Subcutaneous abdominal adipose tissue (tissue), 5 donors: ENCODE data around the gene WDR4.
"Not testable (repeated sequence)": the region's sequence is repeated elsewhere in the genome, so short reads cannot be mapped to it uniquely, and the experiment has no call there.

ENCODE experiments used
- H3K27ac ChIP-seq: one replicate; pipeline ENCODE4 v1.7.0; 2013; ENCODE audit warnings: low read depth, mild to moderate bottlenecking, inconsistent platforms, low read length, moderate library complexity
- H3K27me3 ChIP-seq, 5 donors: one replicate each; pipeline ENCODE4 v1.7.0; 2013; ENCODE audit warnings: low read length in 5 of 5, inconsistent platforms in 1 of 5; ENCODE audit not compliant: control insufficient read depth in 5 of 5, insufficient read depth in 4 of 5
- H3K36me3 ChIP-seq, 5 donors: one replicate each; pipeline ENCODE4 v1.7.0; 2013; ENCODE audit warnings: low read length in 5 of 5; ENCODE audit not compliant: control insufficient read depth in 5 of 5, insufficient read depth in 5 of 5
- H3K4me1 ChIP-seq, 5 donors: one replicate each; pipeline ENCODE4 v1.7.0; 2013; ENCODE audit warnings: low read length in 5 of 5, mild to moderate bottlenecking in 3 of 5, moderate library complexity in 1 of 5; ENCODE audit not compliant: control insufficient read depth in 5 of 5, insufficient read depth in 5 of 5
- H3K4me3 ChIP-seq, 5 donors: one replicate each; pipeline ENCODE4 v1.7.0; 2013; ENCODE audit warnings: low read length in 5 of 5, low read depth in 1 of 5
- H3K9ac ChIP-seq, 5 donors: one replicate each; pipeline ENCODE4 v1.7.0; 2013; ENCODE audit warnings: low read length in 5 of 5, mild to moderate bottlenecking in 4 of 5, moderate library complexity in 3 of 5
- H3K9me3 ChIP-seq, 5 donors: one replicate each; pipeline ENCODE4 v1.7.0; 2013; ENCODE audit warnings: low read length in 5 of 5; ENCODE audit not compliant: control insufficient read depth in 5 of 5
- donor health status: healthy.
- donor health status: healthy.
- donor health status: healthy.
- donor health status: healthy.
- donor health status: healthy.

WDR4 gene

GRCh38 chr21:42835611-42836401, 43.5 kb downstream of the WDR4 start:
- H3K36me3 ChIP-seq: peaks cover 0 to 20% (median 16%) of the 10 kb centered on the region in 5 donors
- peaks cover 4 to 12% (median 8%) of the 10 kb centered on the region in 5 donors for H3K27me3 ChIP-seq
- peaks cover 0 to 8% (median 7%) of the 10 kb centered on the region in 5 donors for H3K4me1 ChIP-seq
- no peaks in the 10 kb centered on the region for H3K9me3 ChIP-seq
- H3K9ac ChIP-seq: no peak overlapping the region
- H3K4me3 ChIP-seq: no peak overlapping the region
- H3K27ac ChIP-seq: no peak overlapping the region

DNA sequence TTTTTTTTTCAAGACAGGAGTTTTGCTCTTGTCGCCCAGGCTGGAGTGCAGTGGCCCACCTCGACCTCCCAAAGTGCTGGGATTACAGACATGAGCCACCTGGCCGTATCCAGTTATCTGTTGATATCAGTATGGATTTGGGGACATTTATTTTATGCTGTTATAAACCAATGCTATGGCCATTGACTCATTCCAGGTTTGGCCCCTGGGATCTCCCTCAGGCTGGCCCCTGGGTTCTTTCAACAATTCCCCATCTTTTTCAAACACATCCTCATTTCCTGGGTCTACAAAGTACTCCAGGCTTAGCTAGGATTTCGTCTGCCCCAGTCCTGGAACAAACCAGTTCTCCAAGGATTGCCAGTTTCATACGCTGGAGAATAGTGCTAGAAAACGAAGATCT, 44.1 kb downstream of the WDR4 start:
- H3K9ac ChIP-seq: no peak overlapping the region
- no peaks in the 10 kb centered on the region for H3K9me3 ChIP-seq
- peaks cover 4 to 15% (median 8%) of the 10 kb centered on the region in 5 donors for H3K27me3 ChIP-seq
- H3K27ac ChIP-seq: no peak overlapping the region
- H3K4me1 ChIP-seq: peaks cover 0 to 8% (median 7%) of the 10 kb centered on the region in 5 donors
- no peak overlapping the region for H3K4me3 ChIP-seq
- peaks cover 0 to 14% (median 10%) of the 10 kb centered on the region in 5 donors for H3K36me3 ChIP-seq

- Histone ChIP-seq H3K9me3 (no peaks in the 10 kb centered on the region), H3K27me3 (peaks cover 7 to 18% (median 11%) of the 10 kb centered on the region in 5 donors), H3K4me3 (no peak overlapping the region), H3K9ac (no peak overlapping the region), H3K36me3 (peaks cover 0 to 9% (median 7%) of the 10 kb centered on the region in 5 donors), H3K27ac (no peak overlapping the region), H3K4me1 (peaks cover 0 to 8% (median 7%) of the 10 kb centered on the region in 5 donors)
These were observed 44.6 kb downstream of the WDR4 start for GRCh38 chr21:42834726-42835191.

DNA sequence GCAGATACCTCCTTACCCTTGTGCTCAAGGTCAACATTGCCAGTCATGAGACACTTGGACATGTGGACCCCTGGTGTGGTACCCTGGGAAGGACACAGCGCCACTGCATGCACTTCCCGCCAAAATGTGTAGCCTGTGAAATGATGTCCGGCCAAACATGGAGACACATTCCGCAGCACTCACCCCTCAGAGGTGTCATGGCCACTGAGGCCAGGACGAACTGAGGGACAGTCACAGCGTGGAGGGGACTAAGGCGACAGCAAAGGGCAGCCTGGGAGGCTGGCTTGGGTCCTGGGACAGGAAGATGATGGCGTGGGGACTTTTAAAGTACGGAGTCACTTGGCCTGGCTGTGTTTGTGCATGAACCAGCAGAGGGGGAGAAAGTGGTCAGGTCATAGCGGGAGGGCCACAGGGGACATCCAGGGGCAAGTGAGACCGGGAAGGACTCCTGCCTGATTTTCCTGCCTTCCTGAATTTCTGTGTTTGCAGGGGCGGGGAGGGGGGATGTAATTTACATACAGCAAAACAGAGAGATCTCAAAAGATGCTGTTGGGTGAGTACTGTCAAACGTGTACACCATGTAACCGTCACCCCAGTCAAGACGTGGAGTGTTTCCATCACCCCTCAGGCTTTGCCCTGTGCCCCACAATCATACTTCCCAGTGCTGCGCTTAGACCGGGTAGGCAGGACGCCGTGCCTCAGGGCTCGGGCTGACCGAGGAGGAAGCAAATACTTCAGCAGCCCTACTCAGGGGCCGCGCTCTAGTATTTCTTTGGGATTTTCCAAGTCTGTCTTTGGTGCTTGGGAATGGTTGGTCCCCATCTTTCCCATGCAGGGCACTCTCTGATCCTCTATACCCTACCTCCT, 45.2 kb downstream of the WDR4 start:
- peaks cover 12 to 25% (median 14%) of the 10 kb centered on the region in 5 donors for H3K27me3 ChIP-seq
- H3K4me1 ChIP-seq: peaks cover 0 to 8% (median 7%) of the 10 kb centered on the region in 5 donors
- H3K36me3 ChIP-seq: peaks cover 0 to 2% (median under 1%) of the 10 kb centered on the region in 5 donors
- no peak overlapping the region for H3K9ac ChIP-seq
- H3K9me3 ChIP-seq: no peaks in the 10 kb centered on the region
- no peak overlapping the region for H3K4me3 ChIP-seq
- no peak overlapping the region for H3K27ac ChIP-seq

- Histone ChIP-seq H3K4me3 (no peak overlapping the region), H3K27me3 (peaks cover 12 to 26% (median 14%) of the 10 kb centered on the region in 5 donors), H3K4me1 (peaks cover 0 to 8% (median 7%) of the 10 kb centered on the region in 5 donors), H3K9me3 (no peaks in the 10 kb centered on the region), H3K27ac (no peak overlapping the region), H3K36me3 (no peaks in the 10 kb centered on the region), H3K9ac (no peak overlapping the region)
These were observed 45.9 kb downstream of the WDR4 start for GRCh38 chr21:42833439-42833815.

DNA sequence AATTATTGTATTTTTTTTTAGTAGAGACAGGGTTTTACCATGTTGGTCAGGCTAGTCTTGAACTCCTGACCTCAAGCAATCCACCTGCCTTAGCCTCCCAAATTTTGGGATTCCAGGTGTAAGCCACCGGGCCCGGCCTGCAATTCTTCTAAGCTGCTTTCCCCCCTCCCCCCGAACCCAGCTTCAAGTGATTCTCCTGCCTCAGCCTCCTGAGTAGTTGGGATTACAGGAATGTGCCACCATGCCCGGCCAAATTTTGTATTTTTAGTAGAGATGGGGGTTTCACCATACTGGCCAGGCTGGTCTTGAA, 47.1 kb downstream of the WDR4 start:
- not testable (repeated sequence) for H3K9ac ChIP-seq, H3K4me3 ChIP-seq, H3K27ac ChIP-seq, H3K36me3 ChIP-seq, H3K4me1 ChIP-seq, H3K9me3 ChIP-seq
- peaks cover 12 to 32% (median 14%) of the 10 kb centered on the region in 5 donors for H3K27me3 ChIP-seq

DNA sequence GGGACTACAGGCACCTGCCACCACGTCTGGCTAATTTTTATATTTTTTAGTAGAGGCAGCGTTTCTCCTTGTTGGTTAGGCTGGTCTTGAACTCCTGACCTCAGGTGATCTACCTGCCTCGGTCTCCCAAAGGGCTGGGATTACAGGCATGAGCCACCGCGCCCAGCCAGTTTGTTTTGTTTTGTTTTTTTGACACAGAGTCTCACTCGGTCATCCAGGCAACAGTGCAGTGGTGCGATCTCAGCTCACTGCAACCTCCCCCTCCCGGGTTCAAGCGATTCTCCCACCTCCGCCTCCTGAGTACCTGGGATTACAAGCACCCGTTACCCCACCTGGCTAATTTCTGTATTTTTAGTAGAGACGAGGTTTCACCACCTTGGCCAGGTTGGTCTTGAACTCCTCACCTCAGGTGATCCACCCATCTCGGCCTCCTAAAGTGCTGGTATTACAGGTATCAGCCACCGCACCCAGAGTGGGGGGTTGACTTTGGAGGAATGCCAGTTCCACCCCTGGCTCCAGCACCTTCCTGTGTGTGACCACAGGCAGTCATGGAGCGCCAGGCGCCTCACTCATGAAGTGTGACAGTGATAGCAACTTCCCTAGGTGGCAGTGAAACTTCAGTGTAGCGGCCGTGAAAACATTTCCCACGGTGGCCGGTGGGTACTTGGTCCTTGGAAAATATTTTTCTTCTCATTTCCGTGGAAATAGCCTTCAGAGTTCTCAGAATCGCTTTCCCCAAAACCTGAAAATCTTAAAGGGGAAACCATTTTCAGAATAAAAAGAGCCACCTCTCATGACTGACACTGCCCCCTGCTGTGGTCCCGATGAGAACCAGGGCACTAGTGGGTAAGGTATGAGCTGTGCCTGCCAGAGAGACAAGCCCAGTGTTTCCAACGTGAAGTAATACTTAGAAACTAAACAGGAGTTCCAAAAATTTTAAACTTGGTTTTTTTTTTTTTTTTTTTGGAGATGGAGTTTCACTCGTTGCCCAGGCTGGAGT, 48.6 kb downstream of the WDR4 start:
- Histone ChIP-seq H3K27me3 (peaks cover 12 to 32% (median 14%) of the 10 kb centered on the region in 5 donors), H3K4me1 (peaks cover 0 to 8% (median 7%) of the 10 kb centered on the region in 5 donors)

GRCh38 chr21:42829954-42830353, 49.4 kb downstream of the WDR4 start:
- Histone ChIP-seq H3K9ac (no peak overlapping the region), H3K36me3 (no peaks in the 10 kb centered on the region), H3K4me3 (no peak overlapping the region), H3K9me3 (no peaks in the 10 kb centered on the region), H3K27ac (no peak overlapping the region), H3K4me1 (peaks cover 0 to 8% (median 7%) of the 10 kb centered on the region in 5 donors), H3K27me3 (peaks cover 12 to 34% (median 14%) of the 10 kb centered on the region in 5 donors)

More for the DNA sequence above, 48.6 kb downstream of the WDR4 start:
- Histone ChIP-seq H3K9me3 (no peaks in the 10 kb centered on the region), H3K9ac (no peak overlapping the region), H3K27ac (no peak overlapping the region), H3K4me3 (no peak overlapping the region), H3K36me3 (no peaks in the 10 kb centered on the region)

- Histone ChIP-seq H3K27ac (no peak overlapping the region), H3K9me3 (no peaks in the 10 kb centered on the region), H3K27me3 (peaks cover 12 to 34% (median 14%) of the 10 kb centered on the region in 5 donors), H3K36me3 (no peaks in the 10 kb centered on the region), H3K9ac (no peak overlapping the region), H3K4me1 (peaks cover 0 to 8% (median 7%) of the 10 kb centered on the region in 5 donors), H3K4me3 (no peak overlapping the region)
These were observed 49.9 kb downstream of the WDR4 start for GRCh38 chr21:42829417-42829816.
